Motor neuron (in vitro differentiated cells): ENCODE results near the gene EGLN3. TPM values are rescaled to one million over a fixed set of nuclear protein-coding genes. Genes with fewer than 3 reads are reported as not detected.
"Not testable (repeated sequence)": the region's sequence is repeated elsewhere in the genome, so short reads cannot be mapped to it uniquely, and the experiment has no call there.

Experiments used
- ATAC-seq, 8 experiments: fragments of 200-7000 bp; cut with Tn5 transposase; replicated peaks in 6 of 8; 2 replicates each; pipeline ENCODE4 v1.8.0; 2021; ENCODE audit warnings: mild to moderate bottlenecking in 8 of 8, moderate library complexity in 8 of 8
- H3K27ac ChIP-seq, 2 donors: fragments of 250-450 bp; sonication (Bioruptor Pico); 2 replicates each; pipeline ENCODE4 v1.9.0; 2021; ENCODE audit warnings: antibody characterized with exemption in 2 of 2, mild to moderate bottlenecking in 2 of 2, moderate library complexity in 1 of 2
- H3K4me1 ChIP-seq, 2 donors: fragments of 250-450 bp; sonication (Bioruptor Pico); replicated peaks in 1 of 2; 2 replicates each; pipeline ENCODE4 v1.6.1; 2021; ENCODE audit warnings: antibody characterized with exemption in 2 of 2, mild to moderate bottlenecking in 2 of 2, moderate library complexity in 1 of 2
- H3K4me3 ChIP-seq, 5 donors: fragments of 250-450 bp; sonication (Bioruptor Pico); 2 replicates each; pipeline ENCODE4 v1.9.0; 2021; ENCODE audit warnings: antibody characterized with exemption in 5 of 5, mild to moderate bottlenecking in 5 of 5, moderate library complexity in 4 of 5
- WGBS, 10 experiments: fragments of 450-650 bp; shearing (Covaris generic); methylation state at CpG; one replicate each; pipeline ENCODE4 v1.0.0; 2022; 5-methylcytosine and 5-hydroxymethylcytosine counted together
- in situ Hi-C, 9 experiments: fragments of 400-800 bp; cut with MboI; loops; one replicate each; pipeline ENCODE4 v1.15.0; 2021; ENCODE audit warnings: low sequenced_read_pairs in 9 of 9, low pct_unique_long_range_greater_than_20kb in 2 of 9; ENCODE audit not compliant: unreplicated experiment in 9 of 9
- total RNA-seq, 8 experiments: library from RNA; unstranded; fragments of 300-600 nt; gene quantifications; 2 replicates each; pipeline versions ENCODE4 v1.2.3 to v1.2.4, GENCODE V29; 2022

The EGLN3 gene
- total RNA-seq, 8 experiments from 2014 or later = 1.2 to 38.8 (median 6.6) TPM

DNA sequence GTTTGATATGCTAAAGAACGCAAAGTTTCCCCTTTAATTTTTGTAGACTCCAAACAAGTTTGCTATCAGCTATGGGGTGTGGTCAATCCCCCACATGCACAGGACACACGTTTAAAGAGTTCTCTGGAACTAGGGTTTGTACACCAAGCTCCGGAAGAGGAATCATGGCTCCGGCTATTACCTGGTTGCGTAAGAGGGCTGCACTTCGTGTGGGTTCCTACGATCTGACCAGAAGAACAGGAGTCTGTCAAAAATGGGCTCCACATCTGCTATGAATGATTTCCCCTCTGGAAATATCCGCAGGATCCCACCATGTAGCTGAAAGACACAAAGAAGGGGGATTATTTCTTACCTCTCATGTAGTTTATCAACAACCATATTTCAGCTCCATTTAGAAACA lies 22.0 kb downstream of the EGLN3 start:
- WGBS, 10 experiments = 34 to 100% (median 94%) methylated on average over 1 to 7 of the region's 8 CpGs; no CpG with 5 or more reads in 1 of the 10 experiments
- Histone ChIP-seq H3K4me3 (no peak overlapping the region), H3K27ac (no peak overlapping the region), H3K4me1 (peaks cover 15% of the 10 kb centered on the region in 2 donors)
- ATAC-seq = no peak
- in situ Hi-C loops = no loop called here

DNA sequence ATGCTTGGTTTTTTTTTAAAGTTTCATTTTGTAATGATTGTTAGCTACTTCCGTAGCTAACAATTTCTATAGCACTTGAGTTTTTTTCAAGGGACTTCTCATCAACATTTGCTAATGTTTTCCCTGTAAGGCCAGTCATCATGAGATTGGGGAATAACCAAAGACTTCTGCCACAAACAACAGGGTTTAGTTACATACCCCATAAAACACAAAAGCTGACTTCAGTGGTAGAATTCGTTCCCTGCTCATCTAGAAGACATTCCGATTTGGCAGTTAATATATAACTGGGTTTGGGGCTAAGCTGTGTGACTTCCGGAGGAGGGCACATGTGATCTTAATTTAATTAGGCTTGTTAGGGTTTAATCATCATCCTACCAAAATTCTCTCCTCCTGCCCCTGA lies 22.9 kb downstream of the EGLN3 start:
- WGBS, 10 experiments = 0 to 100% (median 66%) methylated on average over 1 to 4 of the region's 4 CpGs; no CpG with 5 or more reads in 2 of the 10 experiments
- no peak overlapping the region for H3K27ac ChIP-seq
- H3K4me1 ChIP-seq = peaks cover 10 to 11% of the 10 kb centered on the region in 2 donors
- H3K4me3 ChIP-seq = no peak overlapping the region
- no peak for ATAC-seq
- in situ Hi-C loops = no loop called here

DNA sequence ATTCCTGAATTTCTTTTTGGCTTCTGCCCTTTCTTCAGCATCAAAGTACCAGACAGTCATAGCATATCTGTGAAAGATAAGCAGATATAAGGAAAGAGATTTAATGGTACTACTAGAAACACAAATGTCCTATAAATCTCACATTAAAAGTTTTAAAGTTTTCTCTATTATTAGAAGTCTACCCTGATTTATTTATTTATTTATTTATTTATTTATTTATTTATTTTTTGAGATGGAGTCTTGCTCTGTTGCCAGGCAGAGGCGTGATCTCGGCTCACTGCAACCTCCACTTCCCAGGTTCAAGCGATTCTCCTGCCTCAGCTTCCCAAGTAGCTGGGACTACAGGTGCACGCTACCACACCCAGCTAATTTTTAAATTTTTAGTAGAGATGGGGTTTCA lies 23.9 kb downstream of the EGLN3 start:
- ATAC-seq, H3K4me3 ChIP-seq, H3K4me1 ChIP-seq, in situ Hi-C loops, H3K27ac ChIP-seq: not testable (repeated sequence)
- 60 to 100% (median 83%) methylated on average over 1 to 4 of the region's 4 CpGs; no CpG with 5 or more reads in 1 of the 10 experiments for WGBS, 10 experiments

DNA sequence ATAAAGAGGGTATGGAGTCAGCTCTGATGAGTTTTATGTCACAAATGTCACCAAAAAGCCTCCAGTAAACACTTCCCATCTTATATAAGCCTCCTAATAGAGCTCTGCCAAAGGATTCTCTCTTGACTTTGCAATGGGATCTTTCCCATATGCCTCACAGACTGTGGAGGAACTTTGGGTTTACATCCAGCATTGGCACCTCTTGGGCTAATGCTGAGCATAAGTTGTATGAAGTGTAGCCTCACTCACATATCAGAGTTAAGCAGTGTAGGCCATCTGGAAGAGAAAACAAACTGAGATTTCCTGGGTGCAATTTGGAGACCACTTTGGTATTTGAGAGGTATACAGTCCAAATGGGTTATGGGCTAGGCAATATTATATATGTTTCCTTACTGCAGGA lies 24.9 kb downstream of the EGLN3 start:
- H3K27ac ChIP-seq = no peak overlapping the region
- no peak for ATAC-seq
- in situ Hi-C loops = no loop called here
- H3K4me3 ChIP-seq = no peak overlapping the region
- no peaks in the 10 kb centered on the region for H3K4me1 ChIP-seq

DNA sequence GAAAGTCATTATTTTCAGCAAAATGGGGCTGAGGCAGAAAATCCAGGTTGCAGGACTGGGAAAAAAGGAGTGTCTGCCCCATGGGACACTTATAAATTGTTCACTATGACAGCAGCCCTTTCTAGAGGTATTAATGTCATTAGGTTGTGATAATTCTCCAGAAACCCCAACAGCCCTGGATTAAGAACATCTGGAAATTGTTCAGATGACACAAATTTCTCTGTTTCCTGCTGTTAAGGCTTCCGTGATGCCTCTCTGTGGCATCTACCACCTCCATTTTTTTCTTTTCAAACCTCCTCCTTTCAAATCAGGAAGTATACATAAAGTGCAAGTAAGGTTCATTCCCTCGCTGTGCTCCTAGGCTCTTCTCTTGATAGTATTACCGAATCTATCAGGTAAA lies 25.6 kb downstream of the EGLN3 start:
- ATAC-seq = no peak
- H3K4me3 ChIP-seq = no peak overlapping the region
- 58 to 100% (median 95%) methylated on average over 1 to 3 of the region's 3 CpGs; no CpG with 5 or more reads in 1 of the 10 experiments for WGBS, 10 experiments
- in situ Hi-C loops = no loop called here
- no peaks in the 10 kb centered on the region for H3K4me1 ChIP-seq
- no peak overlapping the region for H3K27ac ChIP-seq

DNA sequence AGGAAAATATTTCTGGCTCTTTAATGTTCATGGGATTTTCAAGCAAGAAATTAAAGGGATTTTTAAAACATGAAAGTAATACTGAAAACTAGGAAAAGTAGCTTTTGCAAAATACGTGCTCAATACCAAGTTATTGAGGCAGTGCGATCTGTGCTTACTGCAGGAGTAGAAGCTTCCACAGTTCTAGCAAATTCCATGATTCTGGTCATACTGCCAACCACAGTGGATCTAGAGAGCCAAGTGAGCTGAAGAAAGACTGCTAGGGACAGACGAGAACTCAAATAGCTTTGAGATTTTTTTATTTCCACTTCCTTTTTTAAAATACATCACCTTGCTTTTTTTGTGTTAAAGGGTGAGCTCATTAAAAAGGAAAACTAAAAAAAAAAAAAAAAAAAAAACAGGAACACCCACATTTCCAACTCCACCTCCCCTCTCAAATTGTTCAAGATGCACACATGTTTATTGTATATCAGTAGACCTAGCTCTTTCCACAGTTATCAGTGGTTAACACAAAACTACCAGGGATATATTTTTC lies 26.2 kb downstream of the EGLN3 start:
- H3K4me1 ChIP-seq = no peaks in the 10 kb centered on the region
- H3K27ac ChIP-seq = no peak overlapping the region
- 62 to 100% (median 90%) methylated on average over 1 to 3 of the region's 3 CpGs for WGBS, 10 experiments
- ATAC-seq = no peak
- H3K4me3 ChIP-seq = no peak overlapping the region
- in situ Hi-C loops = no loop called here

DNA sequence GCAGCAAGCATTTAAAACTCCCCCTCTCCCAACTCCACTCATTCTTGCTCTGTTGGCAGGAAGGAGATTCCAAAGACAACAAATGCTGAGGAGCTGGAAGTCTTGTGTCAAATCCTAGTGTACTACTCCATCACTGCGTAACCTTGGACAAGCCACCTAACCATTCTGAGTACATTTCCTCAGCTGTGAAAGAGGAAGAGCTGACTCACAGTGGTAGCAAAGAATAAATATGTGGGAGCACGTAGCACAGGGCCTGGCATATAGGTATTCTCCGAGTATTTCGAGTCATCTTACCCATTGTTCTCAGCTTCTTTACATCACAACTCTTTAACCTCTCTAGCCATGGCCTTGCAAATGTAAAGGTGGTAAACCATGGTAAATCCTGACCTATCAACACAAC lies 28.7 kb downstream of the EGLN3 start:
- ATAC-seq = no peak
- WGBS, 10 experiments = 75 to 100% (median 91%) methylated on average over 1 to 4 of the region's 4 CpGs; no CpG with 5 or more reads in 4 of the 10 experiments
- Histone ChIP-seq H3K4me1 (no peaks in the 10 kb centered on the region), H3K27ac (no peak overlapping the region), H3K4me3 (no peak overlapping the region)
- in situ Hi-C loops = no loop called here

DNA sequence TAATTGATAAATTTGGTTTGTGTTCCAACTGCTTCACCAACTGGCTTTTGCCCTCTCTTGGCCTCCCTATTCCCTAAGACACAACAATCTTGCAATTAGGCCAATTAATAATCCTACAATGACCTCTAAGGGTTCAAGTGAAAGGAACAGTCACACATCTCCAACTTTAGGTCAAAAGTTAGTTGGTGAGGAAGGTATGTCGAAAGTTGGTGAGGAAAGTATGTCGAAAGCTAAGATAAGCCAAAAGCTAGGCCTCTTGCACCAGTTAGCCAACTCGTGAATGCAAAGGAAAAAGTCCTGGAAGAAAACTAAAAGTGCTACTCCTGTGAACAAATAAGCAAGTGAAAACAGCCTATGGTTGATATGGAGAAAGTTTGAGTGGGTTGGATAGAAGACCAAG lies 32.6 kb downstream of the EGLN3 start:
- no peaks in the 10 kb centered on the region for H3K4me1 ChIP-seq
- no peak overlapping the region for H3K27ac ChIP-seq
- in situ Hi-C loops = no loop called here
- 30 to 100% (median 77%) methylated on average over 1 to 3 of the region's 3 CpGs for WGBS, 10 experiments
- ATAC-seq = no peak
- no peak overlapping the region for H3K4me3 ChIP-seq

DNA sequence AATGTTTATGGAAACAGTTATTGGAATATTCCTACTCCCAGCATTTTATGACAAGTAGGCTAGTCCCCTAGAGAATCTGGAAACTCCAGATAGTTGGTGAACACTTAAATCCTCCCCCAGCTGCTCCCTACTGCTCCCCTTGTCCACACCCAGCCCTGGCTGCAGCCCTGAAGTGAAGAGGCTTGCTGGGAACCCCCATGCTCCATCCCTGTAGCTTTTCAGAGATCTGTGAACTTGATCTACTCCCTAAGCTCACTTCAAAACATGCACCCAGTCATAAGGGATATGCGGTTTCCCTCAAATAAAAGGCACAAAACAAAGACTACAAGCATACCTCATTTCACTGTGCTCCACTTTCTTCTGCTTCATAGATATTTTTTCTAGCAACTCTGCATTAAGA lies 33.2 kb downstream of the EGLN3 start:
- Histone ChIP-seq H3K4me3 (no peak overlapping the region), H3K4me1 (no peaks in the 10 kb centered on the region), H3K27ac (no peak overlapping the region)
- in situ Hi-C loops = no loop called here
- peak in 1 of 8 experiments; percentile 15 for ATAC-seq
- 60 to 100% (median 87%) methylated on average over 1 of the region's 1 CpG; no CpG with 5 or more reads in 4 of the 10 experiments for WGBS, 10 experiments

DNA sequence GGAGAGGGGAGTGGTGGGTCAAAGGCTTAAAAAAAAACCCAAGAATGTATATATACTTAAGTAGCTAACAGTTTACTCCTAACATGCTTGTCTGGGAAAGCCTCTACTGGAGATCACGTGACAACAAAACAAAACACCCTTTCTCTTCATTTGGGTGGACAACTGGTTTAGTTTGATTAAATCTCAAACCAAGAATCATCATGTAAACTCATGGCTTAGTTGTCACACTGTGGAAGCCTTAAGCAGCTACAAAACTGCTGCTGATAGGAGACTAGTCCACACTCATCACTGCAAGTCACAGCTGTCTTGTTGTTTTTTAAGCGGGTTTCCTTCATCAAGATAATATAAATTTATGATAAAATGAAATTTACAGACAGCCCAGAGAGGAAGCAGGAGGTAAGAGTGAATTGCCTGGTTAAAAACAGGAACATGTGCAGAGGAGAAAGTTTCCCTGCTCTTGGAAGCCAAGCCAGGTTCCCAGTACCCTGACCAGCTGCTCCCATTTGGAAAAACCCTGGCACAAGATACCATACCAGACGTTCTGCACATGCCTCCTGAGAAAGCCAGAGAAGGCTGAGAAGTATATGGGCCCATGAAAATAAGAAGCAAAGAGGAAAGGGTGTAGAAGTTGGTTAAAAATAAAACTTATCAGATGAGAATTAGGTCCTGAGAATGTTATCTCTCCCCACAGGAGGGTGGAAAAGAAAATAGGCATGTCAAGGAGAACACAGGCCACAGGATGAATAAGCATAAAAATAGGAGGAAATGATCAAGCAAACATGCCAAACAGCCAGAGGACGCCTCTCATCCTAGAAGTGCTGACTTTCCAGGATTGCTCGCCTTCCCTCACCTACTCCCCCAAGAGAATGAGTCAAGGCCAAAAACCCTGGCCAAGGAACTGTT lies 34.0 kb downstream of the EGLN3 start:
- Histone ChIP-seq H3K4me1 (no peaks in the 10 kb centered on the region), H3K27ac (no peak overlapping the region), H3K4me3 (no peak overlapping the region)
- WGBS, 10 experiments = 21 to 90% (median 66%) methylated on average over 2 to 5 of the region's 5 CpGs
- peak in 1 of 8 experiments; percentile 37 for ATAC-seq
- in situ Hi-C loops = no loop called here

DNA sequence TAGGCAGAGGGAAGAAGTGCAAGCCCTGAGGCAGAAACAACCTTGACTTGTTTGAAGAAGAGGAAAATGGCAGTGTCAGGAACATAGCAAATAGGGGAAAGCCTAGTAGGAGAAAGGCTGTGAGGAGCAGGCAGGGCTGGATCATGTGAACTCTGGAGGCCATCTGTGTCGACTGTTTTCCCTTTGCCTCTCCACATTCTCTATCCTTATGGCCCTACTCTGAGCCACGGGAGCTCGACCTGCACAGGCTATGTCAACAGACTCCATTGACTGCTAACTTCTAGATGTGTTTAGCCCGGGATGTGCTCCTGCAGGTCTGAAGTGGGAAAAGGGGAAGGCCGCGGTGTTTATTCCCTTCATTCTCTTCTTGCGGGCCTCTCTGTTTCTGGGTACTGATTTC lies 35.2 kb downstream of the EGLN3 start:
- no peak for ATAC-seq
- Histone ChIP-seq H3K27ac (no peak overlapping the region), H3K4me3 (no peak overlapping the region), H3K4me1 (no peaks in the 10 kb centered on the region)
- in situ Hi-C loops = no loop called here
- 50 to 90% (median 81%) methylated on average over 1 to 6 of the region's 7 CpGs; no CpG with 5 or more reads in 3 of the 10 experiments for WGBS, 10 experiments

DNA sequence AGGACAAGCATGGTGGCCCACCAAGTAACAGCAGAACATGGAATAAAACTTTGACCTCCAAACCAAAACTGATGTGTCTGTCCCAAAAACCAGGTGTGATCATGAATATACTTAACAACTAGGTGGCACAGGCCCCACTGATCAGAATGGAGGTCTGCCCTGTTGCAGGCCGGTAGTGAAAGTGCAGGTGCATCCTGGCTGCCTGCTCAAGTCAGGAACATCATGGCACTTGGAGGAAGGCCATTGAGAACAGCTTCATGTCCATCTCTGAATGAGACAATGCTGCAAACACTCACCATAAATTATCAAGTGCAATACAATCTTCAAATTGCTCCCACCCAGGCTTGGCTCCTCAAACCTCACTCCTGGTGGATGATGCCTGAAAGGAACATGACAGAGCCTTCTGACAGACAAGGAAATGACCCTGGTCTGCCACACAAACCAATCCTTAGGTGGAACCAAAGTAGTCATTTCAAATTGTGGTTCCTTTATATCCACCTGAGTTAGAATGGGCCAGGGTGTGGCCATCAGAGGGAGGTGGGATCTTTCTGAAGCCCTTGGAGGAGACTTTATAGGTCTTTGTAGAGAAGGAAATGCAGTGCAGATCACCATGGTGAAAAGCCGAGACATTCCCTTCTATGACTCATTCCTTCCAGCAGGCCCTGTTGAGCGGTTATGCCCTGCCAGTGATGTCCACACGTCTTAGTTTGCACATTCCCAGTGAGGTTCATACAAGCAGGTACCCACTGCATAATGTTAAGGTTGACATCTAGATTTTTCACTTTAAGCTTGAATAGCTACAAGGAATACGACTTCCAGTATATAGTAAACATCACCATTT lies 36.0 kb downstream of the EGLN3 start:
- Histone ChIP-seq H3K4me1 (no peaks in the 10 kb centered on the region), H3K4me3 (no peak overlapping the region), H3K27ac (no peak overlapping the region)
- in situ Hi-C loops = no loop called here
- WGBS, 10 experiments = 52 to 100% (median 83%) methylated on average over 1 to 3 of the region's 5 CpGs; no CpG with 5 or more reads in 3 of the 10 experiments
- peak in 4 of 8 experiments; percentile 63 to 99 (median 82) for ATAC-seq

DNA sequence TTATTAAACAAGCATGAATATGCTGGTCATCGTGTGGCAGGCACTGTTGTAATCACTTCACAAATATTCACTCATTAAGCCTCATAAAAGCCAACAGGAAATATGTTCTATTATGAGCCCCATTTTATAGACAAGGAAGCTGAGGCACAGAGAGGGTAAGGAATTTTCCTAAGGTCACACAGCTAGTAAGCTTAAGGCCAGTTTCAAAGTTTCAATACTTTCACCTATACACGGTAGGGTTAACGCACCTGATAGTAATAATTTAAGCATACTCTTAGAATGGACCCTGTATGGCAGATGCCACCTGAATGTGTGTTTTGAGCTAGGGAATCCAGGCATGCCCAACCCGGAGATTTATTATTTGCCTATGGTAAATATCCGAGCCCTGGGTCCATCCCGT lies 39.8 kb downstream of the EGLN3 start:
- WGBS, 10 experiments = 25 to 100% (median 87%) methylated on average over 1 to 5 of the region's 6 CpGs; no CpG with 5 or more reads in 2 of the 10 experiments
- Histone ChIP-seq H3K4me3 (no peak overlapping the region), H3K27ac (no peak overlapping the region), H3K4me1 (no peaks in the 10 kb centered on the region)
- in situ Hi-C loops = no loop called here
- ATAC-seq = no peak
